Fibroblast of the aortic adventitia (primary cell): Measurements from ENCODE around the gene JDP2. TPM values are rescaled to one million over a fixed set of nuclear protein-coding genes. Genes with fewer than 3 reads are reported as not detected.
"Not testable (repeated sequence)": the region's sequence is repeated elsewhere in the genome, so short reads cannot be mapped to it uniquely, and the experiment has no call there.

Experiments
- DNase-seq: peaks from one replicate; pipeline ENCODE4 v3.0.0-alpha.2; 2010; ENCODE audit warnings: low read depth
- H3K4me3 ChIP-seq: 2 replicates; pipeline ENCODE4 v1.5.1; 2011; ENCODE audit warnings: low read depth, mild to moderate bottlenecking, control low read depth, low read length, moderate library complexity
- CTCF ChIP-seq: IDR thresholded peaks from 2 replicates; pipeline ENCODE4 v1.5.1; 2011; ENCODE audit warnings: mild to moderate bottlenecking, low read length, control low read depth, inconsistent platforms; ENCODE audit not compliant: insufficient read depth
- total RNA-seq: library from RNA; depleted of rRNA; stranded (reverse); fragments of >200 nt; gene quantifications from 2 replicates; pipeline ENCODE4 v1.2.3, GENCODE V29; 2012; ENCODE audit warnings: low replicate concordance

JDP2 gene
- total RNA-seq: 67.9 and 80.1 TPM in 2 replicates

- peak within 1 kb of the TSS; percentile 80 for H3K4me3 ChIP-seq
- DNase-seq: peak; percentile 85
- TF ChIP-seq CTCF: no peak
Measured at GRCh38 chr14:75427482-75428229, at the start of gene JDP2. JDP2 (plus strand) TSS chr14:75428022; CDS start chr14:75437921, 9,899 bp downstream.

GRCh38 chr14:75379246-75379929, 48.4 kb upstream of the JDP2 start:
- H3K4me3 ChIP-seq: no peak overlapping the region
- no peak for TF ChIP-seq CTCF
- no peak for DNase-seq

- no peak overlapping the region for H3K4me3 ChIP-seq
- DNase-seq: no peak
- TF ChIP-seq CTCF: no peak
Measured at GRCh38 chr14:75379930-75380270, 47.9 kb upstream of the JDP2 start.

- no peak for TF ChIP-seq CTCF
- no peak overlapping the region for H3K4me3 ChIP-seq
- no peak for DNase-seq
Measured at GRCh38 chr14:75380656-75381055, 47.2 kb upstream of the JDP2 start.

GRCh38 chr14:75381642-75382041, 46.2 kb upstream of the JDP2 start:
- DNase-seq: no peak
- H3K4me3 ChIP-seq: no peak overlapping the region
- TF ChIP-seq CTCF: no peak

- not testable (repeated sequence) for H3K4me3 ChIP-seq, DNase-seq
Measured at GRCh38 chr14:75383219-75383618, 44.6 kb upstream of the JDP2 start.

- no peak for TF ChIP-seq CTCF
- H3K4me3 ChIP-seq: no peak overlapping the region
- DNase-seq: no peak
Measured at GRCh38 chr14:75383721-75384120, 44.1 kb upstream of the JDP2 start.
